GM12872 (cell line): ENCODE measurements around the gene GPBAR1.

Experiments used
- CTCF ChIP-seq: IDR thresholded peaks from 3 replicates; pipeline ENCODE4 v1.5.1; 2011; ENCODE audit warnings: low read depth, mild to moderate bottlenecking, low read length, moderate library complexity; ENCODE audit not compliant: insufficient read depth

GPBAR1 gene

GRCh38 chr2:218259099-218259961, 1.5 kb upstream of the GPBAR1 start:
- no peak for TF ChIP-seq CTCF

DNA sequence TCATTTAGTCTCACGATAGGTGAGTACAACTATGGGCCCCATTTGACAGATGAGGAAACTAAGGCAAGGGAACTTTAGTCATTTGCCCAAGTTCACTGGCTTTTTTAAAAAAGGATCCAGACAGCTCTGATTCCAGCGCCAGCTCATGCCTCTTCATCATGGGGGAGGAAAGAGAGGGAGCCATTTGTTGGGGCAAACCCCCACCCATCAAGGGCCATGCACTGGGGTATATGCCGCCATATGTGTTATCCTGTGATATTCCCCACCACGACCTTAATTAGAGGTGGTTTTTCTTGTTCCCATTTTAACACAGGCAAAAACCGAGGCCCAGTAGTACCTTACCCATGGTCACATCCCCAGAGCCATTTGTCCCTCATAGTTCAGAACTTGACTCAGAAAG, 649 bp upstream of the GPBAR1 start:
- no peak for TF ChIP-seq CTCF

- no peak for TF ChIP-seq CTCF
These were observed 815 bp downstream of the GPBAR1 start for GRCh38 chr2:218261423-218262236.

DNA sequence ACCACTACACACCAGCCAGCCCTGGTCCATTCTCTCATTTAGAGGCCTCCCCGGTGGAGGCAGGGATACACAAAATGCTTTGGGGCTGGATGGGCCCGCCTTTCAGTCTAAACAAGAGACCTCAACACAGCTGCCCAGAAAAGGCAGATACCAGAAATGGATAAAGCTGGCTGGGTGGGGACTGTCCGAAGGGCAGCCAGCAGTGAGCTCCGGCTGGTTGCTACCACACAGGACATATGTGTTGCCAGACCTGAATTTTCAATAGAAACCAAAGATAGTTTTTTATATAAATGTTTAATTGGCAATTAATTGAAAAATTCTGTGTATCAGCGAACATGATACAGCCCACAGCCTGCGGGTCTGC, 1.4 kb downstream of the GPBAR1 start:
- TF ChIP-seq CTCF: no peak

DNA sequence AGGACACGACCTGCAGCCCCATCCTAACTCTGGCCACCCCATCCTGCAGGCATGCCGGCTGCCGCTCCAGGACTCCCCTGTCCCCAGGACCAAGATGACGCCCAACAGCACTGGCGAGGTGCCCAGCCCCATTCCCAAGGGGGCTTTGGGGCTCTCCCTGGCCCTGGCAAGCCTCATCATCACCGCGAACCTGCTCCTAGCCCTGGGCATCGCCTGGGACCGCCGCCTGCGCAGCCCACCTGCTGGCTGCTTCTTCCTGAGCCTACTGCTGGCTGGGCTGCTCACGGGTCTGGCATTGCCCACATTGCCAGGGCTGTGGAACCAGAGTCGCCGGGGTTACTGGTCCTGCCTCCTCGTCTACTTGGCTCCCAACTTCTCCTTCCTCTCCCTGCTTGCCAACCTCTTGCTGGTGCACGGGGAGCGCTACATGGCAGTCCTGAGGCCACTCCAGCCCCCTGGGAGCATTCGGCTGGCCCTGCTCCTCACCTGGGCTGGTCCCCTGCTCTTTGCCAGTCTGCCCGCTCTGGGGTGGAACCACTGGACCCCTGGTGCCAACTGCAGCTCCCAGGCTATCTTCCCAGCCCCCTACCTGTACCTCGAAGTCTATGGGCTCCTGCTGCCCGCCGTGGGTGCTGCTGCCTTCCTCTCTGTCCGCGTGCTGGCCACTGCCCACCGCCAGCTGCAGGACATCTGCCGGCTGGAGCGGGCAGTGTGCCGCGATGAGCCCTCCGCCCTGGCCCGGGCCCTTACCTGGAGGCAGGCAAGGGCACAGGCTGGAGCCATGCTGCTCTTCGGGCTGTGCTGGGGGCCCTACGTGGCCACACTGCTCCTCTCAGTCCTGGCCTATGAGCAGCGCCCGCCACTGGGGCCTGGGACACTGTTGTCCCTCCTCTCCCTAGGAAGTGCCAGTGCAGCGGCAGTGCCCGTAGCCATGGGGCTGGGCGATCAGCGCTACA, 2.1 kb downstream of the GPBAR1 start:
- TF ChIP-seq CTCF: no peak

DNA sequence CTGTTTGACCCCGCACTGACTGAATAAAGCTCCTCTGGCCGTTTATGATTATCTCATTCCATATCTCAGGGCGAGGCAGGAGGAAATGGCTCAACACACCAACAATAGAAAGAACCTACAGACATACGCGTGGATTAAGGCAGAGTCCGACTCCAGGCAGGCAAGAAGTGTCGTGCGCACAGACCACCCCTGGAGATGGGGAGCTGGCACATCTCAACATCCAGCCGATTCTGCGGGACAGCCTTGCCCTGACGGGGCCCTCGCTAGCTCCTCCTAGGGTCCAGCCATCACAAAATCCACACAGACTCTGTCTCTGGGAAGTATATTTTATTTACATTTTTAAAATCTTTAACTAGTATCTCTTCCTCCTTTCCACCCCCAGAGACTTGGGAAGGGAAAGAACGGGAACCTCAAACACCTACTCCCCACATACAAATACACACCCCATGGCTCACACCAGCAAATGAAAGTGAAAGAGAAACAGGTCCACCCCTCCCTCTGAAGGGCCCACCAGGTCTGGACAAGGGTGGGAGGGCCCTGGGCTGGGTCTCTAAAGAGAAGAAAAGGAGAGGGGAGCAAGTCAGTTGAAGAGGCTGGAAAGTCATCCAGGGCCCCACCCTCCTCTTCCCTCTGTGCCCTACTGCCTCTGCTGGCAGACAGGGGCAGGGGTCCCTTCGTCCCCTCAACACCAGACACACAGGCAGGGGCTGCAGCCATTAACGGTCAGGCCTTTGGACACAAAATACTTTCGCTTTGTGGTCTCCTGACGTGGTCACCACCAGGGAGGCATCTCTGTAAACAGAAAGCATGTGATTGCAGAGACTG, 3.2 kb downstream of the GPBAR1 start:
- no peak for TF ChIP-seq CTCF
